Measurements from ENCODE around the gene GPR25. TPM values are rescaled to one million over a fixed set of nuclear protein-coding genes. Genes with fewer than 3 reads are reported as not detected.

Gene GPR25
- total RNA-seq, 1 experiment from 2014 or later = not detected

DNA sequence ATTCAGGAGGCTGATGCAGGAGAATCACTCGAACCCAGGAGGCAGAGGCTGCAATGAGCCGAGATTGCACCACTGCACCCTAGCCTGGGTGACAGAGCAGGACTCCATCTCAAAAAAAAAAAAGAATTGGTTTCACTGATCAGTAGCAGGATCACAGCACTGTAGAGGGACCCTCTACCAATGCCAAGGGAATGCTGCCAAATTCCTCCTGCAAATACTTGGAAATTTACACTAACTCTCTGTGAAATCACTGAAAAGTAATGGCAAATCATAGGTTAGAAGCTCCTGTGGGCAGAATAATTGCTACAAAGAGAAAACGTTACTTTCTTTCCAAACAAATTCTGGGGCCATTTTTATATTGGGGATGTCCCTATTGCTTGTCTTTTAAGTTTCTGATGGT is 6.7 kb upstream of the GPR25 start:
- Histone ChIP-seq H3K4me2 (ENCODE audit: low read length) (no peak overlapping the region), H2AFZ (ENCODE audit: low read depth, low read length, poor library complexity, severe bottlenecking) (no peak overlapping the region), H3K9me3 (ENCODE audit: control insufficient read depth in 1 of 2, insufficient read depth in 1 of 2, low read depth in 1 of 2, low read length in 2 of 2) (no peaks in the 10 kb centered on the region), H3K4me3 (replicated peaks in 1 of 2; ENCODE audit: low read depth in 1 of 2, low read length in 2 of 2) (no peak overlapping the region), H3K27me3 (ENCODE audit: insufficient read depth, low read length) (no peaks in the 10 kb centered on the region), H3K9me2 (ENCODE audit: insufficient read depth) (no peaks in the 10 kb centered on the region), H3K4me1 (ENCODE audit: control insufficient read depth in 1 of 2, insufficient read depth in 2 of 2, low read length in 2 of 2) (no peaks in the 10 kb centered on the region), H3K36me3 (ENCODE audit: control insufficient read depth in 1 of 2, insufficient read depth in 2 of 2, low read length in 2 of 2) (peaks cover 0 to 4% of the 10 kb centered on the region in 2 experiments; a peak in 1 of 4 replicates), H3K79me2 (ENCODE audit: insufficient read depth, low read length) (no peaks in the 10 kb centered on the region), H4K20me1 (ENCODE audit: insufficient read depth) (no peaks in the 10 kb centered on the region), H3K9ac (ENCODE audit: low read length) (no peak overlapping the region), H3K27ac (ENCODE audit: low read depth, low read length) (no peak overlapping the region)
- ATAC-seq (no peak), DNase-seq (ENCODE audit: low read depth, low spot score) (no peak)
- BruUV-seq (replicated peaks) = no TSS peak
- intact Hi-C loops (cut with micrococcal nuclease) = no loop called here
- CTCF ChIA-PET = no interaction called here
- RAD21 ChIA-PET (ENCODE audit: low non-redundant PET in 1 of 2, low total read pairs in 2 of 2, uncharacterized antibody in 2 of 2, unreplicated experiment in 2 of 2) = no interaction called here
- POLR2A ChIA-PET = no interaction called here
- TF ChIP-seq ZFX (IDR thresholded peaks at IDR 0.05) (no peak), TCF7L2 (IDR thresholded peaks at IDR 0.05; ENCODE audit: borderline replicate concordance, extremely low read depth, insufficient read depth, insufficient read length) (no peak), SRF (IDR thresholded peaks at IDR 0.05; ENCODE audit: low read depth) (no peak), JUND (IDR thresholded peaks at IDR 0.05) (no peak), ELF1 (IDR thresholded peaks at IDR 0.05; ENCODE audit: borderline replicate concordance, low read depth) (no peak), CBX3 (IDR thresholded peaks at IDR 0.05; ENCODE audit: low read depth) (no peak)
- TF ChIP-seq, protein P1, sequence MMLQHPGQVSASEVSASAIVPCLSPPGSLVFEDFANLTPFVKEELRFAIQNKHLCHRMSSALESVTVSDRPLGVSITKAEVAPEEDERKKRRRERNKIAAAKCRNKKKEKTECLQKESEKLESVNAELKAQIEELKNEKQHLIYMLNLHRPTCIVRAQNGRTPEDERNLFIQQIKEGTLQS (IDR thresholded peaks at IDR 0.05) = no peak
- TF ChIP-seq, protein P2, sequence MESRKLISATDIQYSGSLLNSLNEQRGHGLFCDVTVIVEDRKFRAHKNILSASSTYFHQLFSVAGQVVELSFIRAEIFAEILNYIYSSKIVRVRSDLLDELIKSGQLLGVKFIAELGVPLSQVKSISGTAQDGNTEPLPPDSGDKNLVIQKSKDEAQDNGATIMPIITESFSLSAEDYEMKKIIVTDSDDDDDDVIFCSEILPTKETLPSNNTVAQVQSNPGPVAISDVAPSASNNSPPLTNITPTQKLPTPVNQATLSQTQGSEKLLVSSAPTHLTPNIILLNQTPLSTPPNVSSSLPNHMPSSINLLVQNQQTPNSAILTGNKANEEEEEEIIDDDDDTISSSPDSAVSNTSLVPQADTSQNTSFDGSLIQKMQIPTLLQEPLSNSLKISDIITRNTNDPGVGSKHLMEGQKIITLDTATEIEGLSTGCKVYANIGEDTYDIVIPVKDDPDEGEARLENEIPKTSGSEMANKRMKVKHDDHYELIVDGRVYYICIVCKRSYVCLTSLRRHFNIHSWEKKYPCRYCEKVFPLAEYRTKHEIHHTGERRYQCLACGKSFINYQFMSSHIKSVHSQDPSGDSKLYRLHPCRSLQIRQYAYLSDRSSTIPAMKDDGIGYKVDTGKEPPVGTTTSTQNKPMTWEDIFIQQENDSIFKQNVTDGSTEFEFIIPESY (IDR thresholded peaks at IDR 0.05; ENCODE audit: extremely low read depth, insufficient replicate concordance, low read length) = no peak
- TF ChIP-seq, protein P3, sequence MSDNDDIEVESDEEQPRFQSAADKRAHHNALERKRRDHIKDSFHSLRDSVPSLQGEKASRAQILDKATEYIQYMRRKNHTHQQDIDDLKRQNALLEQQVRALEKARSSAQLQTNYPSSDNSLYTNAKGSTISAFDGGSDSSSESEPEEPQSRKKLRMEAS (IDR thresholded peaks at IDR 0.05) = no peak

Measured in HCT116 (cell line).